ENCODE measurements around the gene CLDN25. TPM values are rescaled to one million over a fixed set of nuclear protein-coding genes. Genes with fewer than 3 reads are reported as not detected.

CLDN25 gene
- polyA plus RNA-seq, 1 of the 3 experiments (the other 2 are of a cell fraction): not detected

GRCh38 chr11:113806406-113806805 lies 26.8 kb downstream of the CLDN25 start:
- no peaks in the 10 kb centered on the region for H3F3A ChIP-seq (replicated peaks; ENCODE audit: insufficient read depth)
- H3K4me2 ChIP-seq: no peak overlapping the region
- no peaks in the 10 kb centered on the region for H3K27me3 ChIP-seq (ENCODE audit: insufficient read depth)
- peaks cover 0 to 2% of the 10 kb centered on the region in 2 experiments; a peak in 1 of 4 replicates for H3K4me1 ChIP-seq (ENCODE audit: control insufficient read depth in 1 of 2, insufficient read depth in 2 of 2, low read depth in 1 of 2, low read length in 1 of 2)
- H3K4me3 ChIP-seq (ENCODE audit: low read depth in 2 of 2, low read length in 1 of 2): no peak overlapping the region; a peak in 1 of 4 replicates
- no peak overlapping the region for H3K27ac ChIP-seq (ENCODE audit: low read depth in 2 of 2, low read length in 1 of 2)
- H3K79me2 ChIP-seq (ENCODE audit: insufficient read depth): no peaks in the 10 kb centered on the region
- peaks cover 53 to 58% of the 10 kb centered on the region in 2 experiments for H3K36me3 ChIP-seq (replicated peaks in 1 of 2; ENCODE audit: control insufficient read depth in 1 of 2, insufficient read depth in 2 of 2, low read length in 1 of 2)
- no peaks in the 10 kb centered on the region for H3K9me3 ChIP-seq
- H3K9me2 ChIP-seq: no peaks in the 10 kb centered on the region
- no peak overlapping the region for H2AFZ ChIP-seq (ENCODE audit: low read depth)
- H4K20me1 ChIP-seq (ENCODE audit: insufficient read depth): no peaks in the 10 kb centered on the region
- CTCF ChIA-PET: interaction anchor here (0.5 to 3.7 kb wide), 14 partner anchors 9 to 458 kb away, joined by 3 to 25 read pairs (median 3); no protein-coding TSS in a partner anchor
- peak; percentile 33 for DNase-seq
- no peak overlapping the region for H3K9ac ChIP-seq
- TF ChIP-seq SMC3 (IDR thresholded peaks at IDR 0.05; ENCODE audit: low read depth, low read length) (peak; percentile 40; the same call in 1 of the 2 replicates), TCF12 (IDR thresholded peaks at IDR 0.05) (no peak), FOXM1 (IDR thresholded peaks at IDR 0.05; ENCODE audit: low read depth) (no peak), CTCF (IDR thresholded peaks at IDR 0.05) (peak; percentile 53), RAD21 (IDR thresholded peaks at IDR 0.05; ENCODE audit: low read length) (peak; percentile 33)
- WGBS (ENCODE audit: low lambda C conversion rate): 96% methylated on average over 2 of the region's 2 CpGs
- POLR2A ChIA-PET: no interaction called here

- DNase-seq: no peak
- H3K4me2 ChIP-seq: no peak overlapping the region
- POLR2A ChIA-PET: no interaction called here
- no peaks in the 10 kb centered on the region for H3K4me1 ChIP-seq (ENCODE audit: control insufficient read depth in 1 of 2, insufficient read depth in 2 of 2, low read depth in 1 of 2, low read length in 1 of 2)
- H3K9me3 ChIP-seq: no peaks in the 10 kb centered on the region
- no peak overlapping the region for H3K27ac ChIP-seq (ENCODE audit: low read depth in 2 of 2, low read length in 1 of 2)
- H3K9ac ChIP-seq: no peak overlapping the region
- H3K36me3 ChIP-seq (replicated peaks in 1 of 2; ENCODE audit: control insufficient read depth in 1 of 2, insufficient read depth in 2 of 2, low read length in 1 of 2): peaks cover 41 to 53% of the 10 kb centered on the region in 2 experiments
- H3K4me3 ChIP-seq (ENCODE audit: low read depth in 2 of 2, low read length in 1 of 2): no peak overlapping the region
- H3K79me2 ChIP-seq (ENCODE audit: insufficient read depth): no peaks in the 10 kb centered on the region
- no peak for TF ChIP-seq RAD21 (IDR thresholded peaks at IDR 0.05; ENCODE audit: low read length)
- no peak for TF ChIP-seq EP300 (IDR thresholded peaks at IDR 0.05; ENCODE audit: borderline replicate concordance in 1 of 2, low read depth in 1 of 2, low read length in 1 of 2)
- no peak for TF ChIP-seq FOSL2 (IDR thresholded peaks at IDR 0.05; ENCODE audit: borderline replicate concordance, low read depth)
- TF ChIP-seq POLR2AphosphoS5 (IDR thresholded peaks at IDR 0.05; ENCODE audit: low read depth, low read length): no peak
- no peak for TF ChIP-seq MXI1 (IDR thresholded peaks at IDR 0.05; ENCODE audit: low read depth, low read length)
- TF ChIP-seq SMC3 (IDR thresholded peaks at IDR 0.05; ENCODE audit: low read depth, low read length): no peak
- no peak for TF ChIP-seq JUND (IDR thresholded peaks at IDR 0.05)
- no peak for TF ChIP-seq RCOR1 (IDR thresholded peaks at IDR 0.05; ENCODE audit: low read length)
- TF ChIP-seq REST (IDR thresholded peaks at IDR 0.05; ENCODE audit: low read depth, low read length): no peak
- TF ChIP-seq MAX (IDR thresholded peaks at IDR 0.05; ENCODE audit: low read depth): no peak
- TF ChIP-seq MEF2A (IDR thresholded peaks at IDR 0.05; ENCODE audit: borderline replicate concordance, low read depth): no peak
- CTCF ChIA-PET: no interaction called here
- no peak overlapping the region for H2AFZ ChIP-seq (ENCODE audit: low read depth)
- H4K20me1 ChIP-seq (ENCODE audit: insufficient read depth): no peaks in the 10 kb centered on the region
- no peaks in the 10 kb centered on the region for H3F3A ChIP-seq (replicated peaks; ENCODE audit: insufficient read depth)
- 46% methylated on average over 2 of the region's 2 CpGs for WGBS (ENCODE audit: low lambda C conversion rate)
- H3K9me2 ChIP-seq: no peaks in the 10 kb centered on the region
- H3K27me3 ChIP-seq (ENCODE audit: insufficient read depth): no peaks in the 10 kb centered on the region
Measured at GRCh38 chr11:113808931-113809330, 29.3 kb downstream of the CLDN25 start.

Measured in SK-N-SH (cell line).